ENCODE data around the gene CA4.
A peak's percentile ranks its signal among the peaks of the same experiment; 100 is the strongest.
"Not testable (repeated sequence)": the region's sequence is repeated elsewhere in the genome, so short reads cannot be mapped to it uniquely, and the experiment has no call there.

The CA4 gene
- 0 reads per million in 4 donors for total RNA-seq

- DNase-seq: no peak
Measured at GRCh38 chr17:60149691-60150582, at the start of gene CA4. Gene CA4, plus strand, starts transcription at chr17:60149973. Its CDS starts 62 bp downstream, at chr17:60150035.

DNA sequence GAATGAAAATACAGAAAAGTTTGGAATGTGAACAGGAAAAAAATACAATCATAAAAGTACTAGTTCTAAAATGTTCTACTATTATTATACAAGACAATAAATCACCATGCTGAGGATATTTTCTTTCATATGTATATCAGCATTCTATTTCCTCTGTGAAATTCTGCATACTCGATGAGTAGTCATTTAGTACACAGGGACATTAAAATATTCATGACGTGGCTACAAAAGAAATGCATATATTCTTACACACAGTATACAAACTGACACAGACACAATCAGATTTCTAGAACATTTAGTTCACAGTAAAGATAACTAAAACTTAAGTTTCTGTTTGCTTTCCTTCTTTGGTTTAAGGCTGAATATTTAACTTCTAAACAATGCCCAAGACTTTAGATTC lies 49.2 kb upstream of the CA4 start:
- DNase-seq: not testable (repeated sequence)

DNA sequence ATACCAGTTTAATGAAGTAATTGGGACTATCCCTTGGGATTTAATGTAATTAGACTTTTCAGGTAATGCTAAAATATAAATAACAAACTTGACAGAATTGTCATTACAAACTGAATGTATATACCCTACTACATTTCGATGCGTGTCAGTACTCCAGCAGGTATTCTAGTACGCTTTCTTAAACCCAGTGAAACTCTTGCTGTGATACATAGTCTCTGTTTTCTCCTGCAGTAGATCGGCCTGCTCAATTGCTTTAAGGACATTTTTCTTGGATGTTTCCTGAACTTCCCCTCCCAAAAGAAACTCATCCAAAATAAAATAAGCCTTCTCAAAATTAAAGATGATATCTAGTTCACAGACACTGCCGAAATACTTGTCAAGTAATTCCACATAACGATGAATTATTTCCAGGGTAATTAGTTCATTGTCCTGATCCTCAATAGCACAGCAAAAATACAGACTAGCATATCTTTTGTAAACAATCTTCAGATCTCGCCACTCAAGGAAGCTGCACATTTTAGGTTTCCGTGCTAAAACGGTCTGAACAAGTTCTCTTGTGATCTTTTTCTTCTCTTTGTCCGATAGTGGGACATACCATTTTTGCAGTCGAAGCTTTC lies 47.6 kb upstream of the CA4 start:
- not testable (repeated sequence) for DNase-seq

DNA sequence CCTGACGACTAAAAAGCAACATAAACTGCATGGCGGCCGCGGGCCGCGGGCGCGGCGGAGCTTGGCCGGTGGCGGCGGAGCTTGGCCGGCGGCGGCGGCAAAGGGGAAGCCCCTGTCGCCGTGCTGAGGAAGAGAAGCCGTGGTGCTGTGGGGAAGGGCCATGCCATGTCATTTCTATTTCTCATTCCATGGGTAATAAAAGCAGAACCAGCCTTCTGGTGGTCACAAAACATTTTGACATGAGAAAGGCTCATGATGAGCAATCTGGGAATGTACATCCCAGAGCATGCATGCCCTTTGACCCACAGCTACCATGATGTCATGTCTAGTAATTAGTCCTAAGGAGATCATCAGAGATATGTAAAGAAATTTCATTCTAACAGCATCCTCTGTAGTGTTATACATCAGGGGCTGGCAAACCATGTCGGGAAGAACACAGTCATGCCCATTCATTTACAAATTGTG lies 47.1 kb upstream of the CA4 start:
- DNase-seq: peak in 1 of 5 donors; percentile 8

GRCh38 chr17:60103957-60104356 lies 45.8 kb upstream of the CA4 start:
- DNase-seq: no peak

- no peak for DNase-seq
Measured at GRCh38 chr17:60106340-60107059, 43.3 kb upstream of the CA4 start.

- no peak for DNase-seq
Measured at GRCh38 chr17:60107526-60108257, 42.1 kb upstream of the CA4 start.

GRCh38 chr17:60108309-60108708 lies 41.5 kb upstream of the CA4 start:
- DNase-seq: not testable (repeated sequence)

GRCh38 chr17:60108712-60109111 lies 41.1 kb upstream of the CA4 start:
- DNase-seq: no peak

GRCh38 chr17:60109161-60109560 lies 40.6 kb upstream of the CA4 start:
- no peak for DNase-seq

- DNase-seq: no peak
Measured at GRCh38 chr17:60110586-60110985, 39.2 kb upstream of the CA4 start.

DNA sequence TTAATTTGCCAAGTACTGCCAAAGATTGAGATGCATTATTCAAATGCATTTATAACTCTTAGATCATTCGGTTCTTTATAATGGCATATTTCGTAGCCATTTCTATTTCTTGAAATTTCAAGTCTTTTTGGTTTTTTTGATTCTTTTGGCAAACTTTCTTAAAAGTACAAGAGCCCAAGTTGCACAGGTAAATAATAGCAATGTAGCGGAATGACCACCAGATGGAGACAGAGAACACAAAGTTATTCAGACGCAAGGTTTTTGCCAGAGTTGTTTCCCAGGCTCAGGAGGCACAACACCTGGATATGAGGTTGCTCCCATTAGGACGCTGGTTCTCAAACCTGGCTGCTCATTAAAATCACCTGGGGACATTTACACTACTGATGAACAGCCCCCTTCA lies 38.1 kb upstream of the CA4 start:
- DNase-seq: not testable (repeated sequence)

- not testable (repeated sequence) for DNase-seq
Measured at GRCh38 chr17:60115364-60115763, 34.4 kb upstream of the CA4 start.

GRCh38 chr17:60116196-60116595 lies 33.6 kb upstream of the CA4 start:
- not testable (repeated sequence) for DNase-seq

DNA sequence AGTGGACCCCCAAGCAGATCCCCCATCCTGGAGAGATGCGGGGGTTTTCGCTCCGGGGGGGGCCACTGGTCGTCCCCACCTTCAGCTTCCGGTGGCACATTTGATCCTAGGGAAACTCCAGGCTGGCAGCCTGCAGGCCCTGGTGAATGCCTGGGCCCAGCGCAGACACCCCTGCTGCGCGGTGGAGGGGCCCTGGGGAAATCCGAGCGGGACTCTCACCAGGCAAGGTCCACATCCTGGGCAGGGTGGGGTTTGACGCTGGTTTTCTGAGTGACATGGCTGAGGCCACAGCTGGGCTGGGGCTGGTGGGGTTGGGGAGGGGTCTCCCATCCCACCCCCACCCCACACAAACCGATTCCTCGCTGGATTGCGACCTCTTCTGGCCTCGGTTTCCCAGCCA lies 30.6 kb upstream of the CA4 start:
- DNase-seq: not testable (repeated sequence)

GRCh38 chr17:60119807-60120748 lies 29.7 kb upstream of the CA4 start:
- not testable (repeated sequence) for DNase-seq

DNA sequence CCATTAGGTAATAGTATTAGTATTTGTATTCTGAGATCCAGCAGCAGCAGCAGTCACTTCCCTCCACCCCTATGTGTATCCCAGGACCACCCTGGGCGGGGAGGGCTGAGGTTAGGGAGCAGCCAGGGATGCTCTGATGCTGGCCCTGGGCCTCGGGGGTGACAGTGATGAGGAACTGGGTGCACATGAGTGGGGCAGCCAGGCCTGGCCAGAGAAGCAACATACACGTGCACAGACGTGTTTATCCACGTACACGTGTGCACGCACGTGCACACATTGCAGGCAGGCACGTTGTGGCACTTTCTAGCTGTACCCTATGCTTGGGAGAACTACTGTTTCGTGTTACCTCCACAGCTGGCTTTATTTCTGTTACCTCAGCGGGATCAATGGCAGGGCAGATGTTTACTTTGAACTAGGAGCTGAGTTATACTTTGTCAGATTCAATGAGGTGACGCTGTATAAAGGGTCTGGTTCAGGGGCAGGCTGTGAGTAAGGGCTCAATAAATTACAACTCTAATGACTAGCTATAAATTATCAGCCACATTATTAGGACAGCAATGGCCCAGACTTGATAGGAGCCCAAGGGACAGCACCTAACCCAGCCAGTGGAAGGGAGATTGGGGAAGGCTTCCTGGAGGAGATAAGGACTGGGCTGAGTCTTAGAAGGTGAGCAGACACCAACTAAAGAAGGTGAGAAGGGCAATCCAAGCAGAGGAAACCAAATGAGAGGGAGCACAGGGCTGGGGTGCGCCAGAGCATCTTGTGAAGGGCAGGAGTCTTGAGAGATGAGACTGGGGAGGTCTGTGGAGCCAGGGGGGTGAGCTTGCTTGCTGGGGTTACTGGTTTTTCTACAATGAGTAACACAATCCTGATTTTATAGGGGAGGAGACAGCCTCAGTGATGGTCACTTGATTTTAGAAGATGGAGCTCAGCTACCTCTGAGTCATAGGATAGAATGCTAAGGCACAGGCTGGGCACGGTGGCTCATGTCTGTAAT lies 22.4 kb upstream of the CA4 start:
- no peak for DNase-seq

DNA sequence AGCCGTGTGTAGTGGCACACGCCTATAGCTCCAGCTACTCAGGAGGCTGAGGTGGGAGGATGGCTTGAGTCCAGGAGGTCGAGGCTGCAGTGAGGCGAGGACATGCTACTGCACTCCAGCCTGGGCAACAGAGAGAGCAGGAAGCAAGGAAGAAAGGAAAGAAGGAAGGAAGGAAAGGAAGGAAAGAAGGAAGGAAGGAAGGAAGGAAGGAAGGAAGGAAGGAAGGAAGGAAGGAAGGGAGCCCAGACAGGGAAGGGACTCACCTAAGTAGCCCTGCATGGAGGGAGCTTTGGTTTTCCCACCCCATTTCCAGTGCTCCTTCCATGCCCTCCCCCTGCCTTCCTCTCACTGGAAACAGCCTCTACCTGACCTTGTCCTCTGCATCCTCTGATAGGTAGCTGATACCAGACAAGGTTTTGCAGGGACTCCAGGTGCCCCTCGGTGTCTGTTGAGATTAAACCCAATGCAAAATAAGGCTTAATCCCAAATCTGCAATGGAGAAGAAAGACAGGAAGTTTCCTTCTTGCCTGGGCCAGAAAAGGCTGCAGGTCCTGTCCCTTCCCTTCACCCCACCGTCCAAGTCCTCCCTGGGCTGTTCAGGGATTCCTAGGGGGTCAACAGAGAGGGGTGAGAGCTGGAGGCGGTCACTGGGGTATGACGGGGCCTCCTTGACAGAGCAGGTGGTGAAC lies 21.5 kb upstream of the CA4 start:
- no peak for DNase-seq

GRCh38 chr17:60129164-60129563 lies 20.6 kb upstream of the CA4 start:
- no peak for DNase-seq
